Activated CD8-positive, alpha-beta memory T cell treated with anti-CD3 and anti-CD28 coated beads, Interleukin-2, amount 50 U/mL, for 24 hours (primary cell): Measurements from ENCODE around the gene DNAJB13.
"Not testable (repeated sequence)": the region's sequence is repeated elsewhere in the genome, so short reads cannot be mapped to it uniquely, and the experiment has no call there.

ENCODE experiments used
- DNase-seq: peaks from one replicate; pipeline ENCODE4 v3.0.0-alpha.2; 2020; ENCODE audit errors: extremely low read depth

Gene DNAJB13

DNA sequence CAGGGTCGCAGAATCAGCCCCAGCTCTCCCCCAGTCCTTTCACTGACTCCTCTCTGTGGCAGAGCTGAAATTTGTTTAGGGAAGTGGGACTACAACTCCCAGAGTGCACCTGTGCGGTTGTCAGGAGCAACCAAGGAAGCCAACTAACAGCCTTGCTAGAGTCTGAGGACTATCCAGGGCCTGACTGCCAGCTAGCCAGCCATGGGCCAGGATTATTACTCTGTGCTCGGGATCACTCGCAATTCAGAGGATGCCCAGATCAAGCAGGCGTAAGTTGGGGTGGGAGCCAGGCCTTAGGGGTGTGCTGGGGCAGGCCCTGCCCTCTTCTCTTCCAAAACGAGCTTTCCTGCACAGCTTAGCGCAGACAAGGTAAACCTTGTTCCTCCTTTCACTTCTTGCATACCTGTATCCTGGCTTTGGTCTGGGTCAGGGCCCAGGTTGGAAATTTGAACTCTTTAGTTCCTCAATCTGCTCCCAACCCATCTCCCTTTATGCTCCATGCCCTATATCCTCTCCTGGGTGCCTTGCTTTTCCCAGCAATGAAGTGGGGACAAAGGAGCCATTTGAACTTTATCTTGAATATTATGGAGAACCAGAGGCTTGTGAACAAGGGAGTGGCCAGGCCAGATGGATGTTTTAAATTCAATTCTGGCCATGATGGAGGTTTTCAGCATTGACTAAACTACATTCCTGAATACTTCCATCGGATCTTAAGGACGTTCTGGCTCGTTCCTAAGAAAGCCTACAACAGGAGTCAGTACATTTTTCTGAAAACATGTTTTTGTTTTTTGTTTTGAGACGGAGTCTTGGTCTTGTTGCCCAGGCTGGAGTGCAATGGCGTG is at the start of gene DNAJB13:
Gene DNAJB13 (plus strand): TSS at position 158 of the 842 bp plus-strand sequence. CDS start 44 bp downstream, at position 202.
- DNase-seq: no peak

GRCh38 chr11:73902303-73902702 is 48.5 kb upstream of the DNAJB13 start:
- no peak for DNase-seq

GRCh38 chr11:73907191-73907590 is 43.6 kb upstream of the DNAJB13 start:
- peak; percentile 1 for DNase-seq

DNA sequence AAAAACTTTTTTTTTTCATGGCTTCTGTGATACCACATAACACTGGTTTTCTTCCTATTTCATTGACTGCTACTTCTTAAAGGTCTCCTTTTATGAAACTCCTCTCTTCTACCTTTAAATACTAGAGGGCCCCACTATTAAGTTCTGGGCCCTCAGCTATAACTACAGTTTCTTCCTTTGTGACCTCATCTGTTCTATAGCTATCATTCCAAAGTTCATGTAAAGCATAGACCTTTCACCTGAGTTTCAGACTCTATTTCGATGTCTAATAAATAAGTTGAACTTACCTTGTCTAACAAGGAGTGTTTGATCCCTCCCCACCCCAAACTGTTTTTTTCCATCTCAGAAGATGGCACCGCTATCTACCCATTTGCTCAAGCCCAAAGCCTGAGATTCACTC is 38.8 kb upstream of the DNAJB13 start:
- no peak for DNase-seq

- DNase-seq: no peak
These were observed 37.4 kb upstream of the DNAJB13 start for GRCh38 chr11:73913472-73913871.

DNA sequence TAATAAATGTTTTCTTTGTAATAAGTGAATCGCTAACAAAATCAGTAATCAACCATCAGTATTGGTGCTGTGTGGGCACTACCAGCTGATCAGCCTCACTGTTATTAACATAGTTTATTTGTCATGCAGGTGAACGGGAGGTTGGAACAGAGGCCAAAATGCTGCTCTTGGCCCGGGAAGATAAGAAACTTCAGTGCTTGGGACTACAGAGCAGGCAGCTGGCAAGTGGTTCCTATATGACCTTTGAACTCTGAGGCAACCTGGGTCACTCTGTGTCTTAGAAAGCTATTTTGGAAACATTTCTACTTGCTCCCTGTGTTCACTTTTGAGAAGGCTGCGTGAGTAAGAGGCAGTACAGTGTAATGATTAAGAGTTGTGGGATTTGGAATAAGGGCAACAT is 36.5 kb upstream of the DNAJB13 start:
- DNase-seq: no peak

DNA sequence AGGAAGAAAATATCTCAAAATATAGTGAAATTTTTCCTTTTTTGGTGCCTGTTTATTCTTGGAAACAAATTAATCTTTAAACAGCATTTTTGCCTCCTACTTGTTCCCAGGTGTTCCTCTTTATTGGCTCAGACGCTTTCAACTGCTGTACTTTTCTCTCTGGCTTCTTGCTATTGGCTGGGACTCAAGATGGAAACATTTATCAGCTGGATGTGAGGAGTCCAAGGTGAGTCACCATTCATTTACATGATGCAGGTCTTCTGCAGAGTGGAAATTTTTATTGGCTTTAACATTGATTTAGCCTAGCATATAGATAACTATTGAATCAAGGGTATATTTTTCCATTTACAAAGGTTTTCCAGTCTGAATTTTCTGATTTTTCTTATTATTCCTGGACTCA is 34.4 kb upstream of the DNAJB13 start:
- DNase-seq: no peak

DNA sequence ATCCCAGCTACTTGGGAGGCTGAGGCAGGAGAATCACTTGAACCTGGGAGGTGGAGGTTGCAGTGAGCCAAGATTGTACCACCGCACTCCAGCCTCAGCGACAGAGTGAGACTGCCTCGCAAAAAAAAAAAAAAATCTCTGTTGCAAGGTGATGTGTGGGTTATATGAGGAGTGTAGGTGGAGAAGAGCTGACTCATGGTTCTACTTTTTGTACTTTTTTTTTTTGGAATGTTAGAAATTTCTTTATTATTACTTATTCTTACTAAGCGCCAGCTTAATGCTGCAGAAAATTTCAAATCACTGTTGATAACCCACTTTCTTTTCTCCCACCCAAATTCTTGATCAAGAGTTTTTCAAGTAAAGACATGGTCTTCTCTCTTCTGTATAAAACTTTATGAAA is 29.6 kb upstream of the DNAJB13 start:
- DNase-seq: no peak

DNA sequence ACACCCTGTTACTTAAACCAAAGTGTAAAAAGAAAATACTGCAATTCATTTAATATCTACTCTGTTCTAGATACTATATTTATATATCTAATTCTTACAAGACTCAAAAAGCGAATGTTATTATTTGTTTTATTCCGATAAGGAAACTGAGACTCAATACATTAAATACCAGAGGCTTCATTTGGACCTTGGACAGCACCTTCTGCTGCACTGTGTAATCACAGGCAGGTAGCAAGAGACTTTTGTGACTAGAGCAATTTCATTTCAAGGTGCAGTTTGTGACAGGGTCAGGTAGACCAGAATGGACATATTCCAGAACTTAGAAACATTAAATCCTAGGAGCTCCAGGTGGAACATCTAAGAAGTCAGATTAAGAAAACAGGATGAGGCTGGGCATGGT is 21.4 kb upstream of the DNAJB13 start:
- DNase-seq: no peak

GRCh38 chr11:73931039-73931645 is 19.7 kb upstream of the DNAJB13 start:
- DNase-seq: no peak

GRCh38 chr11:73931951-73932350 is 18.9 kb upstream of the DNAJB13 start:
- no peak for DNase-seq

DNA sequence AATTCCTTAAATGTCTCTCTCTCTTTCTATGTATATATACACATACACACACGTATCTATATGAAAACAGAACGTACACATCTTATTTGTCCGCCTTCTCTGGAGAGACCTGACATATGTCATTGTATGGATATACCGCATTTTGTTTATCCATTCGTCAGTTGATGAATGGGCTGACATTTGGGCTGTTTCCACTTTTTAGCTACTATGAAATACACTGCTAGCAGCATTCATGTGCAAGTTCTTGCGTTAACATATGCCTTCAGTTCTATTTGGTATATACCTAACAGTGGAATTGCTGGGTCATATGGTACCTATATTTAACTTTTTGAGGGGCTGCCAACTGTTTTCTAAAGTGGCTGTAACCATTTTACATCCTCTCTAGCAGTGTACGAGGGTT is 18.0 kb upstream of the DNAJB13 start:
- no peak for DNase-seq

DNA sequence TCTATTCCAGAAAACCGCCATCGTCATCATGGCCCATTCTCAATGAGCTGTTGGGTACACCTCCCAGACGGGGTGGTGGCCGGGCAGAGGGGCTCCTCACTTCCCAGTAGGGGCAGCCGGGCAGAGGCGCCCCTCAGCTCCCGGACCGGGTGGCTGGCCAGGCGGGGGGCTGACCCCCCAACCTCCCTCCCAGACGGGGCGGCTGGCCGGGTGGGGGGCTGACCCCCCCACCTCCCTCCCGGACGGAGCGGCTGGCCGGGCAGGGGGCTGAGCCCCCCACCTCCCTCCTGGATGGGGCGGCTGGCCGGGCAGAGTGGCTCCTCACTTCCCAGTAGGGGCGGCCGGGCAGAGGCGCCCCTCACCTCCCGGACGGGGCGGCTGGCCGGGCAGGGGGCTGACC is 14.8 kb upstream of the DNAJB13 start:
- DNase-seq: not testable (repeated sequence)

DNA sequence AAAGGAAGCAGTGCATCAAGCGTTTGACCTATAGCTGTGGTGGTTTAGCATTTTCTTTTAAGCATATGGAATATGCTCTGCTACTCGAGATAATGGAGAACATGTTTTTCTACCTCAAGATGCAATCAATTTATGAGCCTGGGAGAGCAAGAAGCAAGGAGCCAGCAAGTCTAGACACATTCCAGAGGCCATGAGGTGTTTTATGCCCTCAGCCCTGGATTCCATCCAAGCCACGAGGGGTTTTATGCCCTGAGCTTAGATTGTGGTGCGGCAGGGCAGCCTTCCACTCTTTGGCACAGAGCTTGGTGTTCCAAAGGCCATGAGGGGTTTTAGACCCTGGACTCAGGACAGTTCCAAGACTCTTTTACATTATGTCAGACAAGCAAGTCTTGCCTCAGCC is 11.7 kb upstream of the DNAJB13 start:
- DNase-seq: no peak

GRCh38 chr11:73940801-73941570 is 9.8 kb upstream of the DNAJB13 start:
- DNase-seq: no peak

GRCh38 chr11:73942010-73942409 is 8.8 kb upstream of the DNAJB13 start:
- no peak for DNase-seq

GRCh38 chr11:73944085-73944484 is 6.7 kb upstream of the DNAJB13 start:
- no peak for DNase-seq

GRCh38 chr11:73944901-73945300 is 5.9 kb upstream of the DNAJB13 start:
- DNase-seq: no peak

DNA sequence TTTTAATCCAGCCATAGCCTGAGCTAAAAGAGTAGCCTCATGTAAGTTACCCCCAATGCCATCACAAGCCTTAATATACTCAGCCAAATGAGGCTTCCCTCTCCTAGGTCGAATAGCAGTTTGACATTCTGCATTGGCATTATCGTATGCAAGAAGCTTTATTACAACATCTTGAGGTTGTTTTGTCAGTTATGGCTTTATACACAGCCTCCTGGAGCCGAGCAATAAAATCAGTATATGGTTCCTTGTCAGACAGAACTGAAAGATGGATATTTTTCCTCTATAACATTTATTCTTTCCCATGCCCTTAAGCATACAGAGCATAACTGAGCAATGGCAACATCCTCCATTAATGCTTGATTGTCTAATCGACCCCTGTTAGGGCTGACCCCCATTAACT is 5.4 kb upstream of the DNAJB13 start:
- no peak for DNase-seq

DNA sequence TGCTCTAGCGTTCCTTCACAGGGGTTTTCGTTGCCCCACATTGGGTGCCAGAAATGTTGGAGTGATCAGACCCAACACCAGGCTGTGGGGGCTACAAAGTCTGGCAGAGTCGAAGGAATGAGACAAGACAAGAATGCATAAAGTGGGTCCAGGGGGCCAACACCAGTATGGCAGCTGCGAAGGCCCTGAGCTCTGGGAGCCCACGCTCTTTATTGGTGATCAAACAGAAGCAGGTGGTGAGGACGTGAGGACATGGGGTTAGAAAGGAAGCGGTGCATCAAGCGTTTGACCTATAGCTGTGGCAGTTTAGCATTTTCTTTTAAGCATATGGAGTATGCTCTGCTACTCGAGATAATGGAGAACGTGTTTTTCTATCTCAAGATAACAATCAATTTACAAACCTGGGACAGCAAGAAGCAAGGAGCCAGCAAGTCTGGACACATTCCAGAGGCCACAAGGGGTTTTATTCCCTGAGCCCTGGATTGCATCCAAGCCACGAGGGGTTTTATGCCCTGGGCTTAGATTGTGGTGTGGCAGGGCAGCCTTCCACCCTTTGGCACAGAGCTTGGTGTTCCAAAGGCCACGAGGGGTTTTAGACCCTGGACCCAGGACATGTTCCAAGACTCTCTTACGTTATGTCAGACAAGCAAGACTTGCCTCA is 3.9 kb upstream of the DNAJB13 start:
- DNase-seq: no peak

GRCh38 chr11:73949246-73949645 is 1.6 kb upstream of the DNAJB13 start:
- DNase-seq: no peak

- DNase-seq: no peak
These were observed 914 bp upstream of the DNAJB13 start for GRCh38 chr11:73949912-73950311.
